NK-92 treated with Interleukin-12 subunit alpha and Interleukin-12 subunit beta, amount 100 ng/mL, for 24 hours (cell line): ENCODE measurements around the gene YLPM1.

Experiments
- DNase-seq: peaks from one replicate; lab custom pipeline; 2025; lab: John Stamatoyannopoulos, UW

Gene YLPM1

DNA sequence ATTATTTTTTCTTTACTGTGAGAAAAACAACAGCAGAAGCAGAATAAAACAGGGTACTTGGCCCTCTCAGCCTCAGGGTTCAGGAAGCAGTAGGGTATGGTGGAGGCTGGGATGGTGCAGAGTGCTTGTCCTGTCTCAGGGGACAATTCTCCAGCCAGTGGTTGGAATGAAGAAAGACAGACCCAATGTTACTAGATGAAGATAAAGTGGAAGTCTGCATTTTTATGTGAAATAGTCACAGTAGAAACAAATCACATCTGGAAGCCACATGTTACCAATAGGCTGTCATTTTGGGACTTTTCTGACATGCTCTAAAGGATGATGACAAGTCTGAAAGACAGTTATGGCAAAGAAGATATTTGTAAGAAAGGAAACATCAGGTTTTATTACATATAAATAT is 80.5 kb downstream of the YLPM1 start:
- no peak for DNase-seq

DNA sequence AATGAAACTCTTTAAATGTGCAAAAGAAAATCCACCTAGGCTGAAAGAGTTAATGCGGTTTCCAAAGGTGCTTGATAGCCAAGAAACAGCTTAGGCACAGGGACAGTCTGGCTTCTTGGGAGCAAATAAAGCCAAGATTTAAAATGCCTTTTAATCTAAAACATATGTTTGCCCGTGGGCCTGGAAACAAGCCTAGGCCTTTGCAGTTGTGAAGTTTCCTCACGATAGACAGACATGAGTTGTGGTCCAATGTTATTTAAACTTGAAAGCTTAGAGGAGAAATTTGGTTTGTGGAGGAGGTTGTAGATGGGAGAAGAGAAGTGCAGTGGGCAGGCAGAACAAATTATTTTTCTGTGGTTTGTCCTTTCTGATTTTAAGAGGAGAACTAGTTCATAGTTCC is 83.1 kb downstream of the YLPM1 start:
- DNase-seq: no peak

DNA sequence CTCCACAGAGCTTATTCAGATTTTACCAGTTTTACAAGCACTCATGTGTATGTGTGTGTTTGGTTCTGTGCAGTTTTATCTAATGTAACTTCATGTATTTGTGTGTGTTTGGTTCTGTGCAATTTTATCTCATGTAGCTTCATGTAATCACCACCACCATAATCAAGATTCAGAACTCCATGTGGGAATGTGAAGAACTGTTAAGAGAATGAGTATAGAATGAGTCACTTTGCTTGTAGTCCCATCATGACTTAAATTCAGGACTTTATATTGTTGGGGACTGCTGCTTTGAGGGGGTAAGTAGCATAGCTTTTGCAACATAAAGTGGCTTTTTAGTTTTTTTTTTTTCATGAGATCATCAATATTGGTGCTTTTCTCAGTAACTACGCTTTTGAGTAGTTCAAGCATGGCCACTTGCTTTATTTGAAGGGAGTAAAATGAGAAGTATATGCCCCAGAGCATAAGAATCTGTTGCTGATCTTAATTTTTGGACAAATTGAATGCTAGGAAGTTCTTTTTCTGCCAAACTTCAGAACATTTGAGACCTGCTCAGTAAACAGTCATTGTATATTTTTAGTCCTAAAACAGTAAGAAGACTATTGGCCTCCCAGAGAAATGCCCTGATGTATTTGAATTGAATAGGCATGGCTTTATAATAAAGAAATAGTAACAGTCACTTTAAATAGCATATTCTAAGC is 84.0 kb downstream of the YLPM1 start:
- DNase-seq: no peak

DNA sequence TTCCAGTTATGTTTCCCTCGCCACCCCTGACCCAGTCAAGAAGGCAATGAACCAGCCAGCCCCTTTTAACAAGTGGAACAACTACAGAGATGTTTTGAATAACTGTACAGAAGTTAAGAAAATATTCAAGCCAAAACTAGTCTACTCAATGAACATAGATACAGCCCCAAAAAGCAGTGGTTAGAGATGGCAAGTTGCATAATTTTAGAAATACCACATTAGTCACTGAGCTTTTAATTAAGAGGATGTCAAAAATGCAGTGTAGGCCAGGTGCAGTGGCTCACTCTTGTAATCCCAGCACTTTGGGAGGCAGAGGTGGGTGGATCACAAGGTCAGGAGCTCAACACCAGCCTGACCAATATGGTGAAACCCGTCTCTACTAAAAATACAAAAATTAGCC is 85.7 kb downstream of the YLPM1 start:
- no peak for DNase-seq

DNA sequence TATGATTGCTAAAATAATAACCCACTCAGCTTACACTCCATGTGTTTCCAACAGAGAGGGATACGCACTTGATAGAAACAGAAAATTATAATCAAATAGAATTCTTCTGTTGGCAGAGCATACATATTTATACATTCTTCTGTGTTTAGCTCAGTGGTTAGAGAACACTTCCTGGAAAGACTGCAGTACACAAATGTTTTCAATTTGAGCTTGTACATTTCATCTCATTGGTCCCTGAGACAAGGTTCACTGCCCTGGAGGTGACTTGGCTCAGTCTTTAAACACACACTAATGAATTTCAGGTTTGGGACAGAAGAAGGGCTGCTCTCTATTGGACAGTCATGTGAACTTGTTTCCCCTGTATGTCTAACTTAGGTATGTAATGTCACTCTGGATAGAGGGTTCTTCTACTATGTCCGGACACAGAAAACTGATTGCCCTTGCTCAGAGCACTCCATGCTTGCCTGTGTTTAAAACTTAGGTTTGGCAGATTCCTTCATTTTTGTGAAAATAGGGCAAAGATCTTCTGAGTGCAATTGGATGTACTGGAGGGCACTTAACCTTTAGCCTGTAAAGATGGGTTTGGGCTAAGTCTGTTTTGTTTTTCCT is 89.9 kb downstream of the YLPM1 start:
- no peak for DNase-seq

DNA sequence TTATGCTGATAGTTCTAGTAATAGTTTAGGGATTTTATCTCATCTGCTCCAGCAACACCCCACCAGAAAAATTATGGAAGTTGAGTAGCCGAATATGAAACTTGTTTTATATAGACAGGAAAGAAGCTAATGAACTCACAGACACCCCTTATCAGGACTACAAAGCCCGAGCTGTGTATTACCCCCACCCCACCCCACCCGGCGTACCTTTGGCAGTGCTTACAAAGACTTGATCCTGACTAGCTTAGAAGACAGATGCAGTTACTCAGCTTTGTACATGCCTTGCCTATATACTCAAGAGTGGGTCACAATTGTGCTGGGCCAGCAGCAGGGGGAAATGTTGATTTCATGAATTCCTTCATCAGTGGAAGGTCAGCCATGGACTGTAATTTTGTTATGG is 90.5 kb downstream of the YLPM1 start:
- no peak for DNase-seq

DNA sequence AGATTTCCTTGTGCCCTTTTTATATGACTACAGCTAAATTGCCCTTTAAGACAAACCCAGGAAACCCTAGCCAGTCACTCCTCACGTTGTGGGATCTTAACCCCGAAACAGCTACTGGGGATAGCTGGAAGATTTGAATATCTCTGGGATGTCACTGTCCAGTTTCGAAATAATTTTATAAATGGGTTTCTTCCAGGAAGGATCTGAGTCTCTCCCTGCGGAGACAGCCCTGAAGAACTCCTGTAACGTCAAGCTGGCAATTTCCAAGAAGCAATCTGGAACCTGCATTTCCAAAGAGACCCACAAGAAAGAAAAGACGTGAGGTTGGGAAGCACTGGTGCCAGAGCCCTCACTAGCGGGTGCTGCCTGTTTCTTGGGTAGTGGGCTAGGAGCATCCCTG is 91.9 kb downstream of the YLPM1 start:
- no peak for DNase-seq

DNA sequence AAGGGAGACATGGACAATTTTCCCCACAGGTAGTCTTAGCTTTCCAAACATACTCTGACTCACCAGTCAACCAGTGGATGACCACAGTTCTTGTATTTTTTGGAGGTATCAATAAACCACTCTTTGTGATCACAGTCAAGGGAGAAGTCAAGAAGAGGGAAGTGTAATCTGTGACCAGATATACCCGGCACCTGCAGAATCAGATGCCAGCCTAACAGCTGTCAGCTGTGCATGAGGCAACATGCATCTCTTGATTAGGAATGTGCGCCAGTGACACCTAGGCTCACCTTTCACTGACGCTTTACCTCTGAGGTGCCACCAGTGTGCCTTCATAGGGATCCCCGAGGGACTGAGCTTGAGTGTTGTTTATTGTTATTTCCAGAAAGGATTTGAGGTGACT is 92.8 kb downstream of the YLPM1 start:
- DNase-seq: no peak

DNA sequence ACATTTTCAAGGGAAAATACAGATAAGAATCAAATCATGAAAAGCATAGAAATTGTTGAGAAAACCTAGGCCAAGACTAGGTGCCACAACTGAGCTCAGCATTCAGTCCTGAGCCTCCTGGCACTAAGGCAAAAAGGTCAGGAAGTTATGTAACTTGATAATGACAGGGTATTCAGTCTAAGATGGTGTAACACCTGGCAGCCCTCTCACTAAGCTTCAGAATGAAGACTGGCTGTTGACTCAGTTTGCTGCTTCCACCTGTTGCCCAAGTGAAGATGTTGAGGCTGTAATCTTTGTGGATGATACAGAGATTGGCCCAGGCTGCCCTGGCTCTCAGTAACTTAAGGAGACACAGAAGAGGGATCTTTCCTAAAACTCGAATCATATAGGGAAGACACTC is 93.2 kb downstream of the YLPM1 start:
- no peak for DNase-seq

DNA sequence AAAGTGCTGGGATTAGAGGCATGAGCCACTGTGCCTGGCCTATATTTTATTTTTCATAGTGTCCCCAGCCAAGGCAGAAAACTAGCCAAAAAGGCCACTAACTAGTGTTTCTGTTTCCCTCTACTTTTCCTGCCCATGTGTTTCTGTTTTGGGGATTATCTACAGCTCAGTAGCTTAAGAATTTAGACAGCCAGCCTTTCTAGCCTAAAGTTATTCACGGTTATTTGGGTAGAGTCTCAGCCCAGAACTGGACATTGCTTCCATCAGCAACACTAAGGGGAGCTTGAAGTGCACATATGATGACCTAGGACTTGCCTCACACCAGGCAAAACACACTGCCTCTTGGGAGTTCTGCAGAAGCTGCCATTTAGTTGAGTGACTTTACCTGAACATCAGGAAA is 94.9 kb downstream of the YLPM1 start:
- no peak for DNase-seq

DNA sequence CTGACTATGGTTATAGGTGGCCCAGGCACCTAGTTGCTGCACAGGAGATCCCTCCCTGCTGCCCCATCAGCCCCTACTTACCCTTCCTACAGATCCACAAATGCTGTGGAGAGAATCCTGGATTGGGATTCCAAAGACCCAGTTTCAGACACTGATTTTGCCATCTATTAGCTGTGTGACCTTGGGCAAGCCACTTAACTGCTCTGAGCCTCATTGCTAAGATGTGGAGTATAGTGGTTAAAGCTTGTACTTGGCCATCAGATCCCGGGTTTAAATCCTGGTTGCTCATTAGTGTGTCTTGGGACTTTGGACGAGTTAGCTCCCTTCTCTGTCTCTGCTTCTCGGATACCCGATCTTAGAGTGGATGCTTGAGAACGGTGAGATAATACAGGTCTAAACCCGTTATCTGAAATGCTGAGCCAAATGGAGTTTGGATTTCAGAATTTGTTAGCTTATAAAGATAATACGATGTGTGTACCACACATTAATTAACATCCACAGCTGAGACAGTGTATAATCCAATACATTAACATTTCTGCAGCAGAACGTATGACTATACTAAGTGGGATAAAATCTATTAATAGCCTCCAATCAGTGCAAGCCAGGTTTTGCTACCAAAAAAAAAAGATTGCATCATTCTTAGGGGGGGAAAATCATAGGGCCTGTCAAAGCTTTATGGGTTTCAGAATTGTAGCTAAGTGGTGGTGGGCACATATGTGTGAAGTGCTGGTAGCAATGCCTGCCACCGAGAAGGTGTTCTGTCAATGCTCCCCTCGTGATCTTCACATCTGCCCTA is 96.8 kb downstream of the YLPM1 start:
- DNase-seq: no peak

DNA sequence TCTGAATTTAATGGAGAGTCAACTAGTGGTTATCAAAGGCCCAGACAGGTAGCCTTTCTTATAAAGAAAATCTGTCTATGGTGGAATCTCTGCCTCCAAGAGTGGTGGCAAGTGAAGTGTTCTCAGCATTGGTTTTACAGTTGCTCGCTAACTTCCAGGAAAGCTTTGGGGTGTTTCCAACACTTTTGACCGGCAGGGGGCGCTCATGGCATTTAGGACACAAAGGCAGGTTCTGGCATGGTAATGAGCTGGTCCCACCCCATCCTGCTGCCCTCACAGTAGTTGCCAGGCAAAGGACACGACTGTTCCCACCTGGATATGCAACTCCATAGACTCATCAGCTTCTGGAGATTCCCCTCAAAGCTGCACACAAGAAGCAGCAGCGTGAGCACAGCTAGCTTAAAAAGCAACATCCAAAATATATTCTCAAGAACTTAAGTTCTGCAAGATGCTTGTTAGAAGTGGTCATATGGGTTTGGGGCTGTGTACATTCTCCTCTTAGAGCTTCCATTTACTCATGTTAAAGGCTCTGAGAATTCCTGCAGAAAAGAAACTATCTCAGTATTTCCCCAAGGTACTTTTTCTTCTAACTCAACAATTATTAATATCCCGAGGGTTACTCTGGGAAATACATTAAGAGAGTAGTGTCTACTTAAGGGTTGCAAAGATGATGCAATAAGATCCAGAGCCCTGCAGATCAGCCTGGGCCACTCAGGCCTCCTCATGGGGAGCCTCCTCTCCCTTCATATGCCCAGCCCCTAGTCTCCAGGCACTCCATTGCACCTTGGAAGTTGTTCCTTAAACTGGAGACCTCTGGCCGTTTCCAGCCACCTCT is 98.0 kb downstream of the YLPM1 start:
- peak; percentile 73 for DNase-seq

DNA sequence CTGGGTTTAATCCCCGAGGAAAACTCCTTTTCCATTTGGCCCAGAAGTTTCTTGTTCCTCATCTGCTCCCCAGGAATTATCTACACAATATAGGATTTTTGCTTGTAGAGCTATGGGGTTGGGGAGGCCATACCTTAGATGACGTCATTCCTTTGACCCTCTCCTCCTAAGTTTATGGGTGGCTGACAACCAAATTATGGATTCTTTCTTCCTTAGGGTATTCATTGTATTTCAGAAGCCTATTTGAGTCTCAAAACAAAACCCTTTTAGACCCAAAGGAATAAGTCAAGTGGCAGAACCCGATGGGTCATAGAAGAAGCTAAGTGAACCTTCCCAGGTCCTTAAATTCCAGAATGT is 98.6 kb downstream of the YLPM1 start:
- DNase-seq: no peak

DNA sequence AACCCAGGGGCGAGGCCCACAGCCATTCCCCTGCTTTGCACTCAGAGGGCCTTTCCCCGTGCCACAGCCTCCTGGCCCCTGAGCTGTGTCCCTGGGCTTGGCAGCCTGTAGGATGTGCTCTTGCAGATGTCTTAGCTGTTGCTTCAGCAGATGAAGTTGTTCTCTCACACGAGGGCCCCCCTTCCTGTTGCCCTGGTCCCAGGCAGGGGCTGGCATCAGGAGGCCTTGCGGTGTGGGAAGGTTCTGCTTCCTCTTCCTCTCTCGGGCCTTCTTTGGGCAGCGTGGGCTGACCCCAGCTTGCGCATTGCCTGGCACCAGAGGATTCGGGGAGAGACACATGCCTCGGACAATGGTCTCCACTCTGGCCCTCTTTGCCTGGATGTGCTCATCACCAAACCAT is 100.2 kb downstream of the YLPM1 start:
- DNase-seq: no peak

DNA sequence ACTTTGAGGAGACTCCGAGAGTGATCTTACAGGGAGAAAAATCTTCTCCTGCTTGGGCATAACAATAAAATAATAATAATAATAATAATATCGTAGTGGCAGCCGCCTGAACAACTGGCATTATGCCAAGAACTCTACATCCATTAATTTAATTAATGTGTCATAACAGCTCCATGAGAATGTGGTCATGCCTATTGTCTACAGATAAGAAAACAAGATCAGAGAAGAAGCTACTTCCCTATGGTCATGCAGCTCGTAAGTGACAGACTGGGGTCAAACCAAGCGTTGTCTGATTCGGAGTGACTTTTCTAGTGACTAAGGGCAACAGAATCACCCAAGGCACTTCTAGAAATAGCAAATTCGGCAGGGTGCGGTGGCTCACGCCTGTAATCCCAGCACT is 101.1 kb downstream of the YLPM1 start:
- no peak for DNase-seq

DNA sequence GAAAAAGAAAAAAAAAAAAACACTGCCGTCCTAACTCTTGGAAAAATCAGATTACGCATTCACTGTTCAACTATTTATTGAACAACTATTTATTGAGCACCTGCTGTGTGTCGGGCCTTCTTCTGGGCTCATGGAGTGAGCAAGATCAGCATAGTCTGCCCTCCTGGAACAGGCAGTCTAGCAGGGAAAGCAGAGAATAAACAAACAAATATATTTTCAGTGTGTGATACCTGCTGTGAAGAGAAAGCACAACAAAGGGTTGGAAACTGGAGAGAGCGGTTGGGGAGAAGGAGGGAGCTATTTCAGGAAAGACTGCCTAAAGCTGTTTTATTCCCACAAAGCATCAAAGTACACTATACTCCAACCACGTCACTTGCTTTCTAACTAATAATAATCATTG is 102.0 kb downstream of the YLPM1 start:
- DNase-seq: no peak

DNA sequence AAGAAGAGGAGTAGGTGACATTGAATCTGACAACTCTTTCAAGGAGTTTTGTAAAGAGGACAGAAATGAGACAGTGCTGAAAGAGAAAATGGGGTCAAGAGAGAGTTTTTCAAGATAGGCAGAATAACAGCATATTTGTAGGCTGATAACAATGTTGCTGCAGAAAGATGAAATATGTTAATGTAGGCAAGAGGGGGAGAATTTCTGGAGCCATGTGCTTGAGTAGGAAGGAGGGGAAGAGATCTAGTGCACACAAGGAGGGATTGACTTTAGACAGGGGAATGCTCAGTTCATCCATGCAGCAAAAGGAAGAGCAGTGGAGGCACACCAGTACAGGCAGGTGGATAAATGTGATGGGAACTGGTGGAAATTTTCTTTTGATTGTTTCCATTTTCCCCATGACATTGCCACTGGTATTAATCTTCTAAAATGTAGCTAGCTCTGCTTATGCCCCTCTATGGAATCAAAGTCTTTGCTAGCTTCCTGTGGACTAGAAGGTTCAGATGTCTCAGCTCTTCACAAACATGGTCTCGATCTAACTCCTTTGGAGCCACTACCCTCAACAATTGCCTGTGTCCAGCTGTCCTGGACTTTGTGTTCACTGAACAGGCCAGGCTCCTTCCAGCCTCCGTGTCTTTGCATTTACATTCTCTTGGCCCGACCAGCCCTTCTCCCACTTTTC is 103.7 kb downstream of the YLPM1 start:
- no peak for DNase-seq

DNA sequence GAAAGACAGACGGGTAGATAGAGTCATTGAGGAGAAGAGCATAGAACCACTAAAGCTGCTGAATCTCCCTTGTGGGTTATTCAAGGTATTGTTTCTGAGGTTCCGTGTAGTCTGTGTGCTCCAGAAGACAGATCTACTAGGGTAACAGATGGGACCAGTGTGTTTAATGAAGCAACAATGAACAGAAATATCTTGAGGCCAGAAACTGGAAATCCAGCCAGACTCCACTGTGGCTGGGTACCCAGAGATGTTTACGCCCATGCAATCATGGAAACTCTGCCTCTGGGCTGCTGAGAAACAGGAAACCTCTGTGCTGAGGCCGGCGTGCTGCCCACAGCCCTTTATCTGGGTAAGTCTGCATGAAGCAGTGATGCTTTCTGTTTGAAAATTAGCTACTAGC is 104.6 kb downstream of the YLPM1 start:
- DNase-seq: peak; percentile 23

DNA sequence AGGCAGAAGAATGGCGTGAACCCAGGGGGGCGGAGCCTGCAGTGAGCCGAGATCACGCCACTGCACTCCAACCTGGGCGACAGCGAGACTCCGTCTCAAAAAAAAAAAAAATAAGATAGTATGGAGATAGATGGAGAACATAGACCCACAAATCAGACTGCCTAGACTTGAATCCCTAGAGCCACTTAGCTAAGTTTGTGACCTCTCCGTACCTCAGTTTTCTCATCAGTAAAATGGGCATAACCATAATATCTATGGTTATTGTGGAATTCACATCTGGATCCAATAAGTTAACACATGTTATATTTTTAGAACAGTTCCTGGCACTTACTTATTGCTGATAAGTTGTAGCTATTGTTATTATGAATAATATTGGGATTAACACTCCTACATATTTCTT is 105.6 kb downstream of the YLPM1 start:
- DNase-seq: no peak

DNA sequence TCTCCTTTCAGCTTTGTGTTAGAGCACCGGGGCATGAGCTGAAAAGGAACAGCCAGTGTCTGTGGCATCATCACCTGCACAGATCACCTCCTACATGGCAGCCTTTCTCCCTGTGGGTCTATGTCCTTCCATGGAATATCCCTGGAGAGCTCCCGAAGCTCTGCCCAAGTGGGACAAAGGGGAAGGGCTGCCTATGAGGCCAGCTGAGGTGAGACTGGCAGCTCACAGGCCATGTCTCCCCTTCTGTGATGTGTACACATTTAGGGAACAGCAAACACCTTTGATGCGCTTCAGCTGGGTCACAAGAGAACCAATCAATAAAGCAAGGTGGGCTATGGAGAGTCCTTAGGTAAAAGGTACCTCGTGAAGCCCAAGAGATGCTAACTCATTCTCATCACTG is 108.7 kb downstream of the YLPM1 start:
- DNase-seq: no peak

DNA sequence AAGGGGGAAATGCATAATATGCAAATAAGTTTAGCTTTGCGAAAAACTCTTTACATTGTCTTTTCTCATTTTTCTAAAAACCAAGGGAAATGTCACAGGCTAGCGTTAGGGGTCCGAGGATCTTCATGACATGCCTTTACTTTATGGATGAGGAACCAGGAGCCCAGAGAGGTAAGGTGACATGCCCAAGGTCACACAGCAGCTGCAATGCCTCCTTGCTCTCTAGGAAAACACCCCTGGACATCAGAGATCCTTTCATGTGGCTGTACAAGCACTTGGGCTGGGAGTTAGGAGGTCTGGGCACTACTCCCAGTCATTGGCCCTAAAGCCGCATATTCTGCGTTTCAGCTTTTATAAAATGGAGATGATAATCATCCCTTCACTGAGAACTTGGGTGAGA is 112.1 kb downstream of the YLPM1 start:
- DNase-seq: no peak
